HepG2 (cell line): ENCODE measurements around the gene CDC14B.

Source experiments
- EZH2 ChIP-seq: conservative IDR thresholded peaks from 2 replicates; pipeline ENCODE4 v1.6.1; 2012; ENCODE audit warnings: mild to moderate bottlenecking, low read depth, low read length, moderate library complexity
- JDP2 ChIP-seq: sonication (generic); formaldehyde crosslinking; IDR thresholded peaks from 2 replicates; pipeline ENCODE4 v1.8.1; 2022; ENCODE audit warnings: missing genetic modification reagents, borderline replicate concordance
- ZNF263 ChIP-seq: sonication (generic); formaldehyde crosslinking; IDR thresholded peaks from 2 replicates; pipeline ENCODE4 v1.4.0; 2020; ENCODE audit warnings: missing genetic modification reagents
- TF ChIP-seq, protein P1 (sequence below): sonication (generic); formaldehyde crosslinking; IDR thresholded peaks from 2 replicates; pipeline ENCODE4 v1.4.0; 2020; ENCODE audit warnings: mild to moderate bottlenecking, missing genetic modification reagents

DNA sequence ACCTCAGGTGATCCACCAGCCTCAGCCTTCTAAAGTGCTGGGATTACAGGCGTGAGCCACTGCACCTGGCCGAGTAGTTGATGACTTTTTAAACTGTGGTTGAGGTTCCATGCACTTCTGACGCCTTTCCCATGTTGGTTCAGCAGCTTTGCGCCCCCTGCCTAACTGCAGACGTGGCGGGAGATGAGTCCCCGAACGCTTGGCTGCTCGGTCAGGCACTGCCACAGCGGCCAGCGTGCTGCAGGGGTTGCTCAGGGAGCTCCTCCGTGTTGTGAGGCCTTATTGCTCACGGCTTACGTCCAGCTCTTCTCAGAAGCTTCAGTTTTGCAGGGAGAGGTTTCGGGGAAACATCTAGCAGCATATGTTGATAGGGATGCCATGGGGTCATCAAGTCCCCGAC lies 134.4 kb downstream of the CDC14B start:
- TF ChIP-seq EZH2 (no peak), JDP2 (CRISPR knock-in tag) (no peak), ZNF263 (CRISPR knock-in tag) (no peak)
- TF ChIP-seq, protein P1, sequence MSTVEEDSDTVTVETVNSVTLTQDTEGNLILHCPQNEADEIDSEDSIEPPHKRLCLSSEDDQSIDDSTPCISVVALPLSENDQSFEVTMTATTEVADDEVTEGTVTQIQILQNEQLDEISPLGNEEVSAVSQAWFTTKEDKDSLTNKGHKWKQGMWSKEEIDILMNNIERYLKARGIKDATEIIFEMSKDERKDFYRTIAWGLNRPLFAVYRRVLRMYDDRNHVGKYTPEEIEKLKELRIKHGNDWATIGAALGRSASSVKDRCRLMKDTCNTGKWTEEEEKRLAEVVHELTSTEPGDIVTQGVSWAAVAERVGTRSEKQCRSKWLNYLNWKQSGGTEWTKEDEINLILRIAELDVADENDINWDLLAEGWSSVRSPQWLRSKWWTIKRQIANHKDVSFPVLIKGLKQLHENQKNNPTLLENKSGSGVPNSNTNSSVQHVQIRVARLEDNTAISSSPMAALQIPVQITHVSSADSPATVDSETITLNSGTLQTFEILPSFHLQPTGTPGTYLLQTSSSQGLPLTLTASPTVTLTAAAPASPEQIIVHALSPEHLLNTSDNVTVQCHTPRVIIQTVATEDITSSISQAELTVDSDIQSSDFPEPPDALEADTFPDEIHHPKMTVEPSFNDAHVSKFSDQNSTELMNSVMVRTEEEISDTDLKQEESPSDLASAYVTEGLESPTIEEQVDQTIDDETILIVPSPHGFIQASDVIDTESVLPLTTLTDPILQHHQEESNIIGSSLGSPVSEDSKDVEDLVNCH (CRISPR knock-in tag) = no peak
